ENCODE data around the gene TTC28. TPM values are rescaled to one million over a fixed set of nuclear protein-coding genes. Genes with fewer than 3 reads are reported as not detected.

The TTC28 gene
- total and polyA plus RNA-seq, 2 donors (not counting 1 experiment from before 2014, with no cell fraction given), result 8.2 to 31.4 TPM

DNA sequence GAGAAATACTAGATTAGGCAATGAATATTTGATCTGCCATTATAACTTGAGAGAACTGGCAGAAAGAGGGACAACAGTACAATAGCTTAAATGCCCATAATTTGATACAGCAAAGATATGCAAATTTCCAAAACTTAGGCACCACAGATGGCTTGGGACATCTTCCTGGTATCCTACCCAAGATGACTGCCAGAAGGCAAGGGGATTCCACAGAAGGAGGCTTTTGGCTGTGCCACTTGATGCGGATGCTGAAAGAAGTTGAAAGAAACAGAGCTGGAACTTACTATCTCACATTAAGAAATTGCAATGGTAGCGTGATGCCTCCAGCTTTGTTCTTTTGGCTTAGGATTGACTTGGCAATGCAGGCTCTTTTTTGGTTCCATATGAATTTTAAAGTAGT is 216.7 kb downstream of the TTC28 start:
- Histone ChIP-seq H2AFZ (ENCODE audit: low read length) (no peak overlapping the region), H3K27me3 (ENCODE audit: control insufficient read depth, insufficient read depth, low read length) (no peaks in the 10 kb centered on the region), H3K36me3 (ENCODE audit: control insufficient read depth, insufficient read depth, low read length) (no peaks in the 10 kb centered on the region), H3K27ac (ENCODE audit: insufficient read depth, low read length) (no peak overlapping the region), H3K9me3 (ENCODE audit: control insufficient read depth, insufficient read depth, low read depth, low read length) (no peaks in the 10 kb centered on the region), H3K4me3 (replicated peaks in 1 of 4; ENCODE audit: control extremely low read depth in 1 of 4, insufficient read depth in 1 of 4, low read depth in 3 of 4, low read length in 4 of 4) (no peak overlapping the region), H3K79me2 (ENCODE audit: control insufficient read depth, insufficient read depth, low read length) (no peaks in the 10 kb centered on the region), H3K9ac (ENCODE audit: insufficient read depth, low read length) (no peak overlapping the region), H3K4me2 (ENCODE audit: extremely low read depth, insufficient read depth, low read length) (no peak overlapping the region), H3K4me1 (ENCODE audit: control insufficient read depth, extremely low read depth, insufficient read depth, low read length) (no peaks in the 10 kb centered on the region), H4K20me1 (ENCODE audit: control insufficient read depth, extremely low read depth, insufficient read depth, low read length) (no peaks in the 10 kb centered on the region)
- TF ChIP-seq, protein P1, sequence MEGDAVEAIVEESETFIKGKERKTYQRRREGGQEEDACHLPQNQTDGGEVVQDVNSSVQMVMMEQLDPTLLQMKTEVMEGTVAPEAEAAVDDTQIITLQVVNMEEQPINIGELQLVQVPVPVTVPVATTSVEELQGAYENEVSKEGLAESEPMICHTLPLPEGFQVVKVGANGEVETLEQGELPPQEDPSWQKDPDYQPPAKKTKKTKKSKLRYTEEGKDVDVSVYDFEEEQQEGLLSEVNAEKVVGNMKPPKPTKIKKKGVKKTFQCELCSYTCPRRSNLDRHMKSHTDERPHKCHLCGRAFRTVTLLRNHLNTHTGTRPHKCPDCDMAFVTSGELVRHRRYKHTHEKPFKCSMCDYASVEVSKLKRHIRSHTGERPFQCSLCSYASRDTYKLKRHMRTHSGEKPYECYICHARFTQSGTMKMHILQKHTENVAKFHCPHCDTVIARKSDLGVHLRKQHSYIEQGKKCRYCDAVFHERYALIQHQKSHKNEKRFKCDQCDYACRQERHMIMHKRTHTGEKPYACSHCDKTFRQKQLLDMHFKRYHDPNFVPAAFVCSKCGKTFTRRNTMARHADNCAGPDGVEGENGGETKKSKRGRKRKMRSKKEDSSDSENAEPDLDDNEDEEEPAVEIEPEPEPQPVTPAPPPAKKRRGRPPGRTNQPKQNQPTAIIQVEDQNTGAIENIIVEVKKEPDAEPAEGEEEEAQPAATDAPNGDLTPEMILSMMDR (conservative IDR thresholded peaks at IDR 0.05 in 1 of 2, IDR thresholded peaks at IDR 0.05 in 1 of 2; ENCODE audit: low read depth in 1 of 2, low read length in 2 of 2), result no peak
- TF ChIP-seq EZH2 (IDR thresholded peaks at IDR 0.05; ENCODE audit: low read length, missing control alignments), result no peak
- no peak for DNase-seq (ENCODE audit: low read depth in 2 of 2)

DNA sequence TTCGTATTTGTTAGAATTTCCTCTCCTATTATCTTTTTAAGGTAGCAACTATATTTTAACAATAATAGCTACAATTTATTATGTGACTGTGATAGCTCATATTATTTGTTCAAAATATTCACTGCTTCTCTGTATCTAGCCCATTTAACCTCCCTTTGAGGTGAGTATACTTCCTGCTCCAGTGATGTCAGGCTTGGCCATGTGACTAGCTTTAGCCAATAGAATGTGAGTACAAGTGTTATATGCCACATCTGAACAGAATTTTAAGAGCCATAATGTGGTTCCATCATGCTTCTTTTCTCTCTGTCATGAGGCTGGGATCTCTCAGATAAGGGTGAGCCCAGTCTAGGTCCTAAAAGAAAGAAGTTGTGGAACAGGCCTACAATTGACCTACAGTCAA is 217.6 kb downstream of the TTC28 start:
- no peaks in the 10 kb centered on the region for H3K27me3 ChIP-seq (ENCODE audit: control insufficient read depth, insufficient read depth, low read length)
- no peak overlapping the region for H3K4me2 ChIP-seq (ENCODE audit: extremely low read depth, insufficient read depth, low read length)
- H3K36me3 ChIP-seq (ENCODE audit: control insufficient read depth, insufficient read depth, low read length), result no peaks in the 10 kb centered on the region
- H3K4me3 ChIP-seq (replicated peaks in 1 of 4; ENCODE audit: control extremely low read depth in 1 of 4, insufficient read depth in 1 of 4, low read depth in 3 of 4, low read length in 4 of 4), result no peak overlapping the region
- no peak overlapping the region for H2AFZ ChIP-seq (ENCODE audit: low read length)
- H3K79me2 ChIP-seq (ENCODE audit: control insufficient read depth, insufficient read depth, low read length), result no peaks in the 10 kb centered on the region
- no peaks in the 10 kb centered on the region for H3K9me3 ChIP-seq (ENCODE audit: control insufficient read depth, insufficient read depth, low read depth, low read length)
- H3K27ac ChIP-seq (ENCODE audit: insufficient read depth, low read length), result no peak overlapping the region
- H3K4me1 ChIP-seq (ENCODE audit: control insufficient read depth, extremely low read depth, insufficient read depth, low read length), result no peaks in the 10 kb centered on the region
- no peak overlapping the region for H3K9ac ChIP-seq (ENCODE audit: insufficient read depth, low read length)
- H4K20me1 ChIP-seq (ENCODE audit: control insufficient read depth, extremely low read depth, insufficient read depth, low read length), result no peaks in the 10 kb centered on the region
- TF ChIP-seq, protein P1 (conservative IDR thresholded peaks at IDR 0.05 in 1 of 2, IDR thresholded peaks at IDR 0.05 in 1 of 2; ENCODE audit: low read depth in 1 of 2, low read length in 2 of 2), result no peak
- no peak for TF ChIP-seq EZH2 (IDR thresholded peaks at IDR 0.05; ENCODE audit: low read length, missing control alignments)
- DNase-seq (ENCODE audit: low read depth in 2 of 2), result no peak

DNA sequence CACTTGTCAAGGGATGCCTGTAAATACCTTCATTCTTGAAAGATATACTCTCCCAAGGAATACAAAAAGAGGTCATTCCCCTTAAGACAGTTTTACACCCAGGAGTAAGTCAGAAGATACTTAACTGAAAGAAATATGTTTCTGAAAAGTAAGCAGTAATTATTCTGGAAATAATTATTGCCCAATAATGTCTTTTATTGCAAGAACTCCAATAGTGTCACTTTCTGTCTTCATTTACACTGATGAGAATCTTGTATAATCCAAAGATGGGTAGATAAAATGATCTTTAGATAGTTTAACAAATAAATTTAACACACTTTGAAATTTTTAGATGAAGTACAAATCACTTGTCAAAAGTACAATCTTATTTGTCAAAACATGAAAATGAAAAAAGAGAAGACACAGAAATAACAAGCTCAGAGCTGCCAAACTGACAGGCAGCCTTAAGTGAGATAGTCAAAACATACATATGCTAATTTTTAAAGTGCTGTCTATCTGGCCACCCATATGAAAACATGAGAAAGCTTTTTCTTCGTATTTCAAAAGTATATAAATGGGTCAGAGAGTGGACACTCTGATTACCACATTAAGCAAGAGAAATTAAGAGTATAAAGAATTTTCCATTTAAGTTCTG is 225.1 kb downstream of the TTC28 start:
- no peaks in the 10 kb centered on the region for H3K79me2 ChIP-seq (ENCODE audit: control insufficient read depth, insufficient read depth, low read length)

More for the DNA sequence above, 225.1 kb downstream of the TTC28 start:
- Histone ChIP-seq H3K27me3 (ENCODE audit: control insufficient read depth, insufficient read depth, low read length) (no peaks in the 10 kb centered on the region), H2AFZ (ENCODE audit: low read length) (no peak overlapping the region), H3K9me3 (ENCODE audit: control insufficient read depth, insufficient read depth, low read depth, low read length) (no peaks in the 10 kb centered on the region), H3K27ac (ENCODE audit: insufficient read depth, low read length) (no peak overlapping the region), H3K9ac (ENCODE audit: insufficient read depth, low read length) (no peak overlapping the region), H4K20me1 (ENCODE audit: control insufficient read depth, extremely low read depth, insufficient read depth, low read length) (no peaks in the 10 kb centered on the region), H3K36me3 (ENCODE audit: control insufficient read depth, insufficient read depth, low read length) (no peaks in the 10 kb centered on the region), H3K4me3 (replicated peaks in 1 of 4; ENCODE audit: control extremely low read depth in 1 of 4, insufficient read depth in 1 of 4, low read depth in 3 of 4, low read length in 4 of 4) (no peak overlapping the region), H3K4me1 (ENCODE audit: control insufficient read depth, extremely low read depth, insufficient read depth, low read length) (no peaks in the 10 kb centered on the region), H3K4me2 (ENCODE audit: extremely low read depth, insufficient read depth, low read length) (no peak overlapping the region)
- DNase-seq (ENCODE audit: low read depth in 2 of 2), result no peak
- TF ChIP-seq, protein P1 (conservative IDR thresholded peaks at IDR 0.05 in 1 of 2, IDR thresholded peaks at IDR 0.05 in 1 of 2; ENCODE audit: low read depth in 1 of 2, low read length in 2 of 2), result no peak
- TF ChIP-seq EZH2 (IDR thresholded peaks at IDR 0.05; ENCODE audit: low read length, missing control alignments), result no peak
